Karpas-422 (cell line): Measurements from ENCODE around the gene HDLBP. TPM values are rescaled to one million over a fixed set of nuclear protein-coding genes. Genes with fewer than 3 reads are reported as not detected.
"Not testable (repeated sequence)": the region's sequence is repeated elsewhere in the genome, so short reads cannot be mapped to it uniquely, and the experiment has no call there.

Experiments used
- DNase-seq: peaks from one replicate; pipeline ENCODE4 v3.0.0-alpha.2; 2015
- H2AFZ ChIP-seq: fragments of 200-600 bp; sonication (generic); 2 replicates; pipeline ENCODE4 v1.6.1; 2014; ENCODE audit warnings: antibody characterized with exemption, low read length, mixed read lengths
- H3K27ac ChIP-seq: fragments of 200-600 bp; sonication (generic); 2 replicates; pipeline ENCODE4 v1.5.1; 2014; ENCODE audit warnings: mild to moderate bottlenecking, low read length, moderate library complexity
- H3K27me3 ChIP-seq: fragments of 200-600 bp; sonication (generic); 2 replicates; pipeline ENCODE4 v1.6.1; 2014; ENCODE audit warnings: low read length, mixed read lengths
- H3K36me3 ChIP-seq: fragments of 200-600 bp; sonication (generic); 2 replicates; pipeline ENCODE4 v1.6.1; 2014; ENCODE audit warnings: low read length, mixed read lengths; ENCODE audit not compliant: insufficient read depth
- H3K4me1 ChIP-seq: fragments of 200-600 bp; sonication (generic); 2 replicates; pipeline ENCODE4 v1.6.1; 2014; ENCODE audit warnings: mild to moderate bottlenecking, low read length, mixed read lengths
- H3K4me2 ChIP-seq: fragments of 200-600 bp; sonication (generic); 2 replicates; pipeline ENCODE4 v1.6.1; 2014; ENCODE audit warnings: low read length, low read depth, mild to moderate bottlenecking; ENCODE audit not compliant: poor library complexity, severe bottlenecking
- H3K4me3 ChIP-seq: fragments of 200-600 bp; sonication (generic); 2 replicates; pipeline ENCODE4 v1.5.1; 2014; ENCODE audit warnings: mild to moderate bottlenecking, antibody characterized with exemption, low read length, mixed read lengths
- H3K79me2 ChIP-seq: fragments of 200-600 bp; sonication (generic); 2 replicates; pipeline ENCODE4 v1.6.1; 2014; ENCODE audit warnings: mild to moderate bottlenecking, low read length, mixed read lengths
- H3K9ac ChIP-seq: fragments of 200-600 bp; sonication (generic); 2 replicates; pipeline ENCODE4 v1.6.0; 2014; ENCODE audit warnings: low read length
- H3K9me2 ChIP-seq: fragments of 200-600 bp; sonication (generic), shearing (Covaris generic); replicated peaks from 2 replicates; pipeline ENCODE4 v1.6.0; 2014; ENCODE audit warnings: mild to moderate bottlenecking, low read length, moderate library complexity; ENCODE audit not compliant: insufficient read depth
- H3K9me3 ChIP-seq: fragments of 300-700, 200-600 bp; sonication (generic); 2 replicates; pipeline ENCODE4 v1.6.1; 2014; ENCODE audit warnings: low read length, mixed read lengths
- H4K20me1 ChIP-seq: fragments of 200-600 bp; sonication (generic); 2 replicates; pipeline ENCODE4 v1.6.1; 2014; ENCODE audit warnings: mild to moderate bottlenecking, antibody characterized with exemption, low read length, low read depth; ENCODE audit not compliant: insufficient read depth
- total RNA-seq: library from RNA; depleted of rRNA; stranded (reverse); fragments of >200 nt; shearing (Covaris generic); gene quantifications from 2 replicates; pipeline ENCODE4 v1.2.3, GENCODE V29; 2014; ENCODE audit warnings: low replicate concordance

HDLBP gene
- total RNA-seq, 1 experiment from 2014 or later = 141 TPM

DNA sequence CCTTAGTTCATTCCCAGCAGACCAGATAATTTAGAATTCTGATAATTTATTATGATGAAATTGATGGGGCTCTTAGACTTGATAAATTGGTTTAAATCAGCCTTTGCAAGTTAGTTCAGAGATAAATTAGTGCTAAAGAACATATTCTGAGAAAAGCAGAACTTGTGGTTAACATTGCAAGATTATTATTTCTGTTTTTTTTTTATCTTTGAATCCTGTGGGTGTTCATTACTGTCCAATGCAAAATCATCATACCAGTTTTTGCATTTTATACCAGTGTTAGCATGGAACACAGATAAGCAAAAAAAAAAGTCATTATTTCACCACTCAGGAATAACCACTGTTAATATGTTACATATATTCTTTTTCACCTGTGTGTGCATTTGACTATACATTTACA is 9.3 kb upstream of the HDLBP start:
- Histone ChIP-seq H3K4me1 (peaks cover 65% of the 10 kb centered on the region), H4K20me1 (peaks cover 36% of the 10 kb centered on the region), H3K9me2 (no peaks in the 10 kb centered on the region), H3K79me2 (peaks cover 83% of the 10 kb centered on the region), H3K36me3 (peaks cover 36% of the 10 kb centered on the region), H3K4me2 (peak overlapping the region; percentile 97), H3K9ac (peak overlapping the region; percentile 57), H3K27me3 (no peaks in the 10 kb centered on the region), H3K27ac (peak overlapping the region; percentile 98), H2AFZ (no peak overlapping the region), H3K4me3 (peak overlapping the region; percentile 44), H3K9me3 (no peaks in the 10 kb centered on the region)
- DNase-seq = peak; percentile 86

DNA sequence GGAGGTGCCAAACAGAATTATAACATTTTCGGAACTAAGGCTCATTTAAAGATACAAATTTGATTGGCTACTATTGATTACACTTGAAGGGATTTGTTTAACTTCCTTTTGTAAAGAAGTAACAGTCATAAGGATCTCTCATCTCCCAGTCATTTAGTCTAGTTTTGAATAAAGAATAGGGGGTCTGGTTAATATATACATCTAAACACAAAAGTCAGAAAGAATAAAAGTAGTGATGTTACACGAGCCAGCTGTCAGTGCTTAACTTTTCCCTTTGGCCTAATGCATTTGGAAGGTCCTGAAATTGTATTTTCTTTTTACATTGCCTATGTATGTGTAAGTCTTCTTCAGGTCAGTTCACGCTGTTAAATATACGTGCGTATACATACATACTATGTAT is 8.3 kb upstream of the HDLBP start:
- H3K79me2 ChIP-seq = peaks cover 85% of the 10 kb centered on the region
- peak overlapping the region; percentile 98 for H3K27ac ChIP-seq
- no peaks in the 10 kb centered on the region for H3K9me2 ChIP-seq
- H3K9ac ChIP-seq = peak overlapping the region; percentile 57
- peaks cover 75% of the 10 kb centered on the region for H3K4me1 ChIP-seq
- H3K4me2 ChIP-seq = peak overlapping the region; percentile 97
- peak; percentile 57 for DNase-seq
- no peaks in the 10 kb centered on the region for H3K27me3 ChIP-seq
- H3K36me3 ChIP-seq = peaks cover 44% of the 10 kb centered on the region
- peaks cover 46% of the 10 kb centered on the region for H4K20me1 ChIP-seq
- H3K4me3 ChIP-seq = peak overlapping the region; percentile 44
- no peak overlapping the region for H2AFZ ChIP-seq
- no peaks in the 10 kb centered on the region for H3K9me3 ChIP-seq

- Histone ChIP-seq H3K4me3 (peak overlapping the region; percentile 14; the same call in 1 of the 2 replicates), H3K27me3 (no peaks in the 10 kb centered on the region), H3K4me2 (peak overlapping the region; percentile 97), H3K4me1 (peaks cover 92% of the 10 kb centered on the region), H4K20me1 (peaks cover 49% of the 10 kb centered on the region), H3K9me3 (no peaks in the 10 kb centered on the region), H3K36me3 (peaks cover 35% of the 10 kb centered on the region), H3K79me2 (peaks cover 92% of the 10 kb centered on the region), H3K9ac (peak overlapping the region; percentile 38; the same call in 1 of the 2 replicates), H3K9me2 (no peaks in the 10 kb centered on the region), H3K27ac (peak overlapping the region; percentile 98), H2AFZ (no peak overlapping the region)
- DNase-seq = no peak
Measured at GRCh38 chr2:241321886-241322285, 6.4 kb upstream of the HDLBP start.

DNA sequence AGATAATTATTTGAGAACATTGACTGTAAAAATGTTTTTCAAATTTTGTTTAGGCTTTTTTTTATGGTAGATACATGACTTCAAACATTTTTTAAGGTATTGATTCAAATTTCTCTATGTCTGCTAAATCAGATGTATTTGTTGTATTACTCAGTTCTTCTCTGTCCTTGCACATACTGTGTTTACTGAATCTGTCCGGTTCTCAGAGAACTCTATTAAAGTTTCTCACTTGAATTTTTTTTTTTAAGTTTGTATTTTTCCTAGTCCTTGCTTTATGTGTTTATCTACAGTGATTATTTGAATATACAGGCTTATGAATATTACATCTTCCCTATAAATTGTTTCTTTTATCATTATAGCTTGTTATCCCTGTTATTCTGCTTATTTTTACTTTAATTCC is 5.6 kb upstream of the HDLBP start:
- H3K9me2 ChIP-seq = no peaks in the 10 kb centered on the region
- H3K4me1 ChIP-seq = peaks cover 90% of the 10 kb centered on the region
- no peak for DNase-seq
- no peaks in the 10 kb centered on the region for H3K27me3 ChIP-seq
- no peak overlapping the region for H2AFZ ChIP-seq
- no peak overlapping the region for H3K9ac ChIP-seq
- H3K36me3 ChIP-seq = peaks cover 27% of the 10 kb centered on the region
- H3K4me2 ChIP-seq = peak overlapping the region; percentile 97
- H3K79me2 ChIP-seq = peaks cover 92% of the 10 kb centered on the region
- H3K9me3 ChIP-seq = no peaks in the 10 kb centered on the region
- H3K27ac ChIP-seq = peak overlapping the region; percentile 98
- H4K20me1 ChIP-seq = peaks cover 57% of the 10 kb centered on the region
- H3K4me3 ChIP-seq = peak overlapping the region; percentile 14; the same call in 1 of the 2 replicates

GRCh38 chr2:241320394-241320793 is 4.9 kb upstream of the HDLBP start:
- H3K36me3 ChIP-seq = peaks cover 21% of the 10 kb centered on the region

DNA sequence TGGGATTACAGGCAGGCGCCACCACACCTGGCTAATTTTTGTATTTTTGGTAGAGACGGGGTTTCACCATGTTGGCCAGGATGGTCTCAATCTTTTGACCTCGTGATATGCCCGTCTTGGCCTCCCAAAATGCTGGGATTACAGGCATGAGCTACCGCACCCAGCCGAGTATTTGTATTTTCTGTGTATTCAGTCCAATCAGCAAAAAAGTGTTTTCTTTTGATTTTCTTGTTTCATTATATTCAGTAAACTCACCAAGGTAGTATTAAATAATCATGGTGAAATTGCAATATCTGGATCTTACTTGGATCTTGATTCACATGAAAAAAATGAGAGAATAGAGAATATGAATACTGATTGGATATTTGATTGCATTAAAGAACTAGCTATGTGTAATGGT is 3.4 kb upstream of the HDLBP start:
- Histone ChIP-seq H4K20me1 (peaks cover 45% of the 10 kb centered on the region), H3K27ac (peak overlapping the region; percentile 82), H3K36me3 (peaks cover 19% of the 10 kb centered on the region), H3K79me2 (peaks cover 91% of the 10 kb centered on the region), H3K4me2 (peak overlapping the region; percentile 97), H3K4me3 (peak overlapping the region; percentile 90), H3K4me1 (peaks cover 73% of the 10 kb centered on the region), H3K9ac (peak overlapping the region; percentile 2; the same call in 1 of the 2 replicates)
- H2AFZ ChIP-seq, H3K9me3 ChIP-seq, H3K9me2 ChIP-seq, H3K27me3 ChIP-seq, DNase-seq: not testable (repeated sequence)

More at GRCh38 chr2:241320394-241320793, 4.9 kb upstream of the HDLBP start:
- H2AFZ ChIP-seq = no peak overlapping the region
- no peaks in the 10 kb centered on the region for H3K9me3 ChIP-seq
- no peak overlapping the region for H3K9ac ChIP-seq
- DNase-seq = no peak
- peaks cover 84% of the 10 kb centered on the region for H3K4me1 ChIP-seq
- H3K27ac ChIP-seq = peak overlapping the region; percentile 98
- H4K20me1 ChIP-seq = peaks cover 50% of the 10 kb centered on the region
- H3K27me3 ChIP-seq = no peaks in the 10 kb centered on the region
- H3K79me2 ChIP-seq = peaks cover 88% of the 10 kb centered on the region
- H3K9me2 ChIP-seq = no peaks in the 10 kb centered on the region
- H3K4me3 ChIP-seq = peak overlapping the region; percentile 14; the same call in 1 of the 2 replicates
- peak overlapping the region; percentile 97 for H3K4me2 ChIP-seq

- H3K9ac ChIP-seq = peak overlapping the region; percentile 97
- H3K4me1 ChIP-seq = peaks cover 72% of the 10 kb centered on the region
Measured at GRCh38 chr2:241317391-241317790, 1.9 kb upstream of the HDLBP start.

DNA sequence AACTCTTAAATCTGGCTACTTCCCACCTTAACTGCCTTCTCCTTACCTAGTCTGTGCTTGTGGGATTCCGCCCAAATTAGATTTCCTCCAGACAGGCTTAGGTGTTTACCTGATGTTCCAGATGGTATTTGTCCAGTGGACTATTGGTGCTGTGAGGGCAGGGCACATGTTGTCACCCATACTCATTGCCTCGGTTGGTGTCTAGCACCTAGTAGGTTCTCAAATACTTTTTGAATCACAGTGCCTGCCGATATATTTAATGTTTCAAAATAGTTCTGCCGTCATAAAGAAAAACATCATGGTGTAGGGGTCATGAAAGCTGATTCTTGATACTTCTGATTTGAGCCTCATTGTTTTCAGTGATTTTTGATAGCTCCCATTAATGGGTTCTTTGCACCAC is 1.4 kb upstream of the HDLBP start:
- peaks cover 19% of the 10 kb centered on the region for H3K36me3 ChIP-seq
- H4K20me1 ChIP-seq = peaks cover 45% of the 10 kb centered on the region
- H3K4me1 ChIP-seq = peaks cover 72% of the 10 kb centered on the region
- H3K9ac ChIP-seq = peak overlapping the region; percentile 97
- peaks cover 91% of the 10 kb centered on the region for H3K79me2 ChIP-seq
- peak overlapping the region; percentile 97 for H3K4me2 ChIP-seq
- peak overlapping the region; percentile 90 for H3K4me3 ChIP-seq
- no peaks in the 10 kb centered on the region for H3K27me3 ChIP-seq
- H2AFZ ChIP-seq = no peak overlapping the region
- H3K9me2 ChIP-seq = no peaks in the 10 kb centered on the region
- DNase-seq = no peak
- H3K27ac ChIP-seq = peak overlapping the region; percentile 82
- no peaks in the 10 kb centered on the region for H3K9me3 ChIP-seq

More at GRCh38 chr2:241317391-241317790, 1.9 kb upstream of the HDLBP start:
- no peak overlapping the region for H2AFZ ChIP-seq
- H3K27ac ChIP-seq = peak overlapping the region; percentile 82
- peaks cover 19% of the 10 kb centered on the region for H3K36me3 ChIP-seq
- peak; percentile 77 for DNase-seq
- no peaks in the 10 kb centered on the region for H3K9me2 ChIP-seq
- peaks cover 91% of the 10 kb centered on the region for H3K79me2 ChIP-seq
- peaks cover 43% of the 10 kb centered on the region for H4K20me1 ChIP-seq
- H3K4me3 ChIP-seq = peak overlapping the region; percentile 90
- no peaks in the 10 kb centered on the region for H3K27me3 ChIP-seq
- no peaks in the 10 kb centered on the region for H3K9me3 ChIP-seq
- peak overlapping the region; percentile 97 for H3K4me2 ChIP-seq
